ENCODE measurements around the gene MT1F. TPM values are rescaled to one million over a fixed set of nuclear protein-coding genes. Genes with fewer than 3 reads are reported as not detected.
"Not testable (repeated sequence)": the region's sequence is repeated elsewhere in the genome, so short reads cannot be mapped to it uniquely, and the experiment has no call there.

Gene MT1F
- total RNA-seq, 2 experiments from 2014 or later, result 13.1 to 13.2 TPM

DNA sequence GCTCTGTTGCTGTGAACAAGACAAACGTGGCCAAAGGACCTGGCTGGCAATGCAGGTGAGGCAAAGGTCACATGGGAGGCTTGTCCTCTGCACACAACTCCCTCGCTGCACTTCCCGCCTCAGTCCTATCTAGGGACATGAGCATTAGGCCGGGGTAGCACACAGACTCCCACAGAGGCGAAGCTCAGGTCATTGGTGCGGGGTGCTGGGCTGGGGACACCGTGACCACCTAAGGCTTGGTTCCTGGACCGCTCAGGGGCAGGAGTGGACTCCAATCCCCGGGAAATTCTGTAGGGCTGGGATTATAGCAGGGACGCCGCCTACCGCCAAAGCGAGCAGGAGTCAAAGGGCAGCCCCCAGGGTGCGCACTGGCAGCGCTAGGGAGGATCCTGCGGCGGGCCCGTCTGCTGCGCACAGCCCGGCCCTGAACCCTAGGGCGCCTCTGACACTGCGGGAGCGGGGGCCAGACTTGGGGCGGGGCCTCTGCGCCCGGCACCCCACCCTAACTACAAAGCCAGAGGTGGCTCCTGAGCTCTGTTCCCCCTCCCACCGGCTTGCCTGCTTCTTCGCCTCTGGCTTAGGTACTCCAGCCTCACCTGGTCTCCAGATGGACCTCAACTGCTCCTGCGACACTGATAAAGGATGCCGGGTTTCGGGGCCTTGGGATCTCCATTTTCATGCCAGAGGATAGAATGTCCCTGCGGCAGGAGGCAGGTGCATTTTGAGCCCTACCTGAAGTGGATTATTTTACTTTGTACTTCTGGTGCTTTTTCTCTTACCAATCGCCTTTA lies 9.9 kb upstream of the MT1F start:
- no peak for DNase-seq
- Mint-ChIP-seq H3K4me1 (peaks cover 13% of the 10 kb centered on the region), H3K27ac (no peak overlapping the region), H3K36me3 (no peaks in the 10 kb centered on the region), H3K27me3 (peaks cover 28% of the 10 kb centered on the region), H3K9me3 (no peaks in the 10 kb centered on the region), H3K4me3 (no peak overlapping the region)

DNA sequence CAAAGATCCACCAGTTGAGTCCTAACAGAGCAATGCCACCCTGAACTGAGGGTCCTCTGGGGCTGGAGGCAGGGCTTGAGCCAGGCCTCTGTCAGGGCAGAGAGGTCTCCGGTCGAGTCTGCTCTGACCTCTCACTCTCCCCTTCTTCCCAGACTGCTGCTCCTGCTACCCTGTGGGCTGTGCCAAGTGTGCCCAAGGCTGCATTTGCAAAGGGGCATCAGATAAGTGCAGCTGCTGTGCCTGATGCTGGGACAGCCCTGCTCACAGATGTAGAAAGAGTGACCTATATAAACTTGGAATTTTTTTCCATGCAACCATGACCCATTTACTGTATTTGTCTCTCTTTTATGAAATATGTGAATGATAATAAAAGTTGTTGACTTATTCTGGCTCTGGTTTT lies 8.5 kb upstream of the MT1F start:
- Mint-ChIP-seq H3K4me1 (peaks cover under 1% of the 10 kb centered on the region), H3K27ac (no peak overlapping the region), H3K9me3 (no peaks in the 10 kb centered on the region), H3K36me3 (no peaks in the 10 kb centered on the region), H3K27me3 (peaks cover 23% of the 10 kb centered on the region), H3K4me3 (no peak overlapping the region)
- DNase-seq, result no peak

DNA sequence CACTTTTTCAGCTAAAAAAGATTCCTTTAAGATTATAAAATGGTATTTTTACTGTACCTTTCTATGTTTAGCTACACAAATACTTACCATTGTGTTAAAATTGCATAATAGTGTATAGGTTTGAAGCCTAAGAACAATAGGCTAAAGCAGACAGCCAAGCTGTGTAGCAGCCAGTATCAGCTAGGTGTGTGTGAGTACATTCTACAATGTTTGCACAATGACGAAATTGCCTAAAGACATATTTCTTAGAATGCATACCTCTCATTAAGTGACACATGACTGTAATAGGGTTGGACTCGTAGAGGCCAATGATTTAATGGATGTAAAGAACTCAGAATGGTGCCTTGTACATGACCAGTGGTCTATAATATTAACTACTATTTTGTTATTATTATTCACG lies 7.9 kb upstream of the MT1F start:
- peaks cover 18% of the 10 kb centered on the region for H3K27me3 Mint-ChIP-seq

DNA sequence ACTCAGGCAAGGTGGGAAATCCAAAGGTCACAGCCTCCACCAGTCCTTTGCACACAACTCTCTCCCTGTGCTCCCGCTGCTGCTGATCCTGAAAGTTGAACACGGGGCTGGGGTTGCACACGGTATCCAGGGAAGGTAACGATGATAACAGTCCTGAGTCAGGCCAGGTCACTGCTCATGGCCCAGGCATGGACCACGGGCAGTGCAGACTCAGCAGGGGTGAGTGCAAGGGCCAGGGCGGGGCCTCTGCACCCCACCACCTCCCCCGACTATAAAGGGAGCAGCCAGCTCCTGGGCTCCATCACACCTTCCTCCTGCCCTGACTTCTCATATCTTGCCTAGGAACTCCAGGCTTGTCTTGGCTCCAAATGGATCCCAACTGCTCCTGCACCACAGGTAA lies 6.2 kb upstream of the MT1F start, which contains the start of gene MT1B:
Gene MT1B, plus strand, starts transcription at position 301 of the 400 bp plus-strand sequence. Its CDS starts 68 bp downstream, at position 369.
- H3K4me3 Mint-ChIP-seq, result no peak within 1 kb of the TSS

More for the DNA sequence above, 7.9 kb upstream of the MT1F start:
- Mint-ChIP-seq H3K4me1 (no peaks in the 10 kb centered on the region), H3K36me3 (no peaks in the 10 kb centered on the region), H3K27ac (no peak overlapping the region), H3K9me3 (no peaks in the 10 kb centered on the region), H3K4me3 (no peak overlapping the region)
- DNase-seq, result no peak

DNA sequence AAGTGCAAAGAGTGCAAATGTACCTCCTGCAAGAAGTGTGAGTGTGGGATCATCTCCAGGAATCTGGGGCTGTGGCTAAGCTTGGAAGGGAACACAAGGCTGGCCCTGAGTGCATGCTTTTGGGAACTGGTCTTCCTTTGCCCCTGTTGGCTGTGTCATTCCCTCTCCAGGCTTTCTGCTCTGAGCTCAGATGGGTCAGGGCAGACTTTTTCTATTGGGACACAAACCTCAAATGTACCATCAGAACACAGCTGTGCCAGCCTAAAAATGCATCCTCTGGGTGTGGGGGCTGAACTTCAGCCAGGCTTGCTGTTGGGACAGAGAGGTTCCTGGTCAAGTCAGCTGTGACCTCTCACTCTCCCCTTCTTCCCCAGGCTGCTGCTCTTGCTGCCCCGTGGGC lies 5.2 kb upstream of the MT1F start:
- Mint-ChIP-seq H3K36me3 (no peaks in the 10 kb centered on the region), H3K4me3 (no peak overlapping the region), H3K27ac (no peak overlapping the region), H3K27me3 (peaks cover 10% of the 10 kb centered on the region), H3K9me3 (no peaks in the 10 kb centered on the region), H3K4me1 (peaks cover 4% of the 10 kb centered on the region)
- no peak for DNase-seq

More for the DNA sequence above, 6.2 kb upstream of the MT1F start, which contains the start of gene MT1B:
- Mint-ChIP-seq H3K27me3 (peaks cover 16% of the 10 kb centered on the region), H3K36me3 (no peaks in the 10 kb centered on the region), H3K27ac (no peak within 1 kb of the TSS), H3K9me3 (no peaks in the 10 kb centered on the region), H3K4me1 (no peaks in the 10 kb centered on the region)
- DNase-seq, result no peak

DNA sequence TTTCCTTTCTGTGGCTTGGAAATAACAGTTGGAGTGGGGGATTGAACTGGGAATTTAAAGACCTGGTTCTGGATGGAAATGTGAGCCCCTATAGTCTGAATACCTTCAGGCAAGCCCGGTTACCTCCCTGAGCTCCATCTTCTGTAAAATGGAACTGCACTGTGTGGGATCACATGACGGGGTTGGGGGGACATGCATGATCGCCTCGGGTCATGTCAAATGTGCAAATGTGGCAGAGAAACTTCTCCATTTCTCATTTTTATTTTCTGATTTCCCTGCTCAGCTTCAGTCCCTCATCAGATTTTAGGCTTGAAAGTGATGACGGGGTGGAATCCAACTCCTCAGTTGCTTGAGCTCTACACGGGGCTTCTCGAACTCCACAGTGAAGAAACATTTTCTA lies 4.5 kb upstream of the MT1F start:
- peaks cover 10% of the 10 kb centered on the region for H3K27me3 Mint-ChIP-seq
- H3K4me1 Mint-ChIP-seq, result peaks cover 8% of the 10 kb centered on the region
- no peaks in the 10 kb centered on the region for H3K36me3 Mint-ChIP-seq
- H3K4me3 Mint-ChIP-seq, result no peak overlapping the region
- H3K27ac Mint-ChIP-seq, result no peak overlapping the region
- H3K9me3 Mint-ChIP-seq, result no peaks in the 10 kb centered on the region
- no peak for DNase-seq

DNA sequence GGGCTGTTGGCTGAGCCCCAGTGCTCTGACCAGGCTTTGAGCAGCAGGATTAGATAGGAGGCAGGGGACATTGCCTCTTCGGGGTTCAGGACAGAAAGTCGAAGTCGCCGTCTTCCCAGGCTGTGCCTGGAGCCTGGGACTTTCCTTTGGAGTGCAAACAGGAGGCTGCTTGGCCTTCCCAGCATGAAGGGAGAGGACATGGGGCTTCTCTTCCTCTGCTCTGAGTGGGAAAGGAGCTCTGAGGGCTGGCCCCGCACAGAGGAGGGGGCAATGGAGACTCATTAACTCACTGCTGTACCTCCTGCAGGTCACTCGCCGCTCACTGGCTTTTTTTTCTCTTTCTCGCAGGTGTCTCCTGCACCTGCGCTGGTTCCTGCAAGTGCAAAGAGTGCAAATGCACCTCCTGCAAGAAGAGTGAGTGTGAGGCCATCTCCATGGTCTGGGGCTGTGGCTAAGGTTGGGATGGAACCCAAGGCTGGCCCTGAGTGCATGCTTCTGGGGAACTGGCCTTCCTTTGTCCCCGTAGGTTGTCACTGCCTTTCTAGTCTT lies 642 bp downstream of the MT1F start:
- Mint-ChIP-seq H3K27me3 (peaks cover 2% of the 10 kb centered on the region), H3K4me1 (peaks cover 23% of the 10 kb centered on the region), H3K9me3 (no peaks in the 10 kb centered on the region), H3K36me3 (peaks cover 7% of the 10 kb centered on the region), H3K27ac (no peak overlapping the region), H3K4me3 (peak overlapping the region; percentile 94)
- no peak for DNase-seq

DNA sequence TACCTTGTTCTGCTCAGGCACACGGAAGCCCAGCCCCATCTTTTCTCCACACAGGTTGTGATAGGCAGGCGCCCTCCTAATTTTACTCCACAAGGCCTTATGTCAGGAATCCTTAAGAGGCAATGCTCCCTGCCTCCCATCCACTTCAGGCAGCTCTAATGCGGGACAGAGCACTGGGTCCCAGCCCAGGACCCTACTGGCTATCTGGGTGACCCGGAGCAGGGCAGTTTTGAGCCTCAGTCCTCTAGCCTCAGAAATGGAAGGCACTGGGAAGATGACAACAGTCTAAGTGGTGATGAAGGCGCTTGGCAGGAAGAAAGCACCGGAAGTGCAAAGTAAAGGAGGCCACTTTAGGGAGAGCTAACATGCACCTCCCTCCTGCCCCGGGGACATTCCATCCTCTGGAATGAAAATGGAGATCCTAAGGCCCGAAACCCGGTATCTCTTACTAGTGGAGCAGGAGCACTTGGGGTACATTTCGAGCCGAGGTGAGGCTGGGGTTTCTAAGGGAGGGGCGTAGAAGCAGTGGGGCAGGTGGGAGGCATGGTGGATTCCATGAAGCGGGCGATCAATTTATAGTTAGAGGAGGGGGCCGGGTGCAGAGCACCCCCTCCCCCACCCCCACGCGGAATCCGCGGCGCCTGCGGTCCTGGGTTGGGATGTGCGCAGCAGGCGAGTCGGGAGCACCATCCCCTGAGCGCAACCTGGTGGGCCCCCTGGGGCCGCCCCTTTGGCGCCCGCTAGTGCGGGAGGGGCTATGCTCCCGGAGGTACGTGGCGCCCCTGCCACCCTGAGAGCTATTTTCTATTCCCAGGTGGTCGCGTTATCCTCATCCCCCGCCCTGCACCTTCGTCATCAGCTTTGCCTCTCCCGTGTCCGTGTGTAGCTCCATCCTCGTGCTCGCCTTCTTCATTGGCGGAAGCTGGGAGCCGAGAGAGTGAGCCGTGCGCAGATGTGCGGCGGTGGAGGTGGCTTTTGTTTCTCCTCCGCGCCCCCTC lies 4.9 kb downstream of the MT1F start:
- Mint-ChIP-seq H3K36me3 (peaks cover 9% of the 10 kb centered on the region), H3K9me3 (no peaks in the 10 kb centered on the region), H3K27me3 (peaks cover 15% of the 10 kb centered on the region), H3K27ac (peak overlapping the region; percentile 90), H3K4me1 (peaks cover 19% of the 10 kb centered on the region), H3K4me3 (peak overlapping the region; percentile 84)
- peak; percentile 51 for DNase-seq

DNA sequence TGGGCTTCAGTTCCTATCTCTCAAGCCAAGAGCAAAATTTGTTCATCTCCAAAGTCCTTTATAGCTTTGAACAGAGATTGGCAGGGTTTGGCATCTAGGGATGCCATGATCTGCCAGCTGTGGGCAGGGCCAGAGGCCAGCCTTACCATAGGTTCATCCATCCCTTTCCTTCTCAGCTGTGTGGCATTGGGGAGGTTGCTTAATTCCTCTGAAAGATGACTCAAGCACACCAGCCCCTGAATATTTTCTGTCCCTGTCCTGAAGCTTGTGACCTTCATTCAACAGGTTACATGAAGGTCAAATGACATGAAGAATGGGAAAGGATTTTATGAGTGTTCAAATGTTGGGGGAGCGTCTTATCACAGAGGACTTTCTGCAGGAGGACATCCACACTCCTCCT lies 6.7 kb downstream of the MT1F start:
- peaks cover 9% of the 10 kb centered on the region for H3K36me3 Mint-ChIP-seq
- no peak overlapping the region for H3K27ac Mint-ChIP-seq
- H3K4me3 Mint-ChIP-seq, result no peak overlapping the region
- H3K27me3 Mint-ChIP-seq, result peaks cover 33% of the 10 kb centered on the region
- no peak for DNase-seq
- H3K4me1 Mint-ChIP-seq, result peaks cover 25% of the 10 kb centered on the region
- no peaks in the 10 kb centered on the region for H3K9me3 Mint-ChIP-seq

DNA sequence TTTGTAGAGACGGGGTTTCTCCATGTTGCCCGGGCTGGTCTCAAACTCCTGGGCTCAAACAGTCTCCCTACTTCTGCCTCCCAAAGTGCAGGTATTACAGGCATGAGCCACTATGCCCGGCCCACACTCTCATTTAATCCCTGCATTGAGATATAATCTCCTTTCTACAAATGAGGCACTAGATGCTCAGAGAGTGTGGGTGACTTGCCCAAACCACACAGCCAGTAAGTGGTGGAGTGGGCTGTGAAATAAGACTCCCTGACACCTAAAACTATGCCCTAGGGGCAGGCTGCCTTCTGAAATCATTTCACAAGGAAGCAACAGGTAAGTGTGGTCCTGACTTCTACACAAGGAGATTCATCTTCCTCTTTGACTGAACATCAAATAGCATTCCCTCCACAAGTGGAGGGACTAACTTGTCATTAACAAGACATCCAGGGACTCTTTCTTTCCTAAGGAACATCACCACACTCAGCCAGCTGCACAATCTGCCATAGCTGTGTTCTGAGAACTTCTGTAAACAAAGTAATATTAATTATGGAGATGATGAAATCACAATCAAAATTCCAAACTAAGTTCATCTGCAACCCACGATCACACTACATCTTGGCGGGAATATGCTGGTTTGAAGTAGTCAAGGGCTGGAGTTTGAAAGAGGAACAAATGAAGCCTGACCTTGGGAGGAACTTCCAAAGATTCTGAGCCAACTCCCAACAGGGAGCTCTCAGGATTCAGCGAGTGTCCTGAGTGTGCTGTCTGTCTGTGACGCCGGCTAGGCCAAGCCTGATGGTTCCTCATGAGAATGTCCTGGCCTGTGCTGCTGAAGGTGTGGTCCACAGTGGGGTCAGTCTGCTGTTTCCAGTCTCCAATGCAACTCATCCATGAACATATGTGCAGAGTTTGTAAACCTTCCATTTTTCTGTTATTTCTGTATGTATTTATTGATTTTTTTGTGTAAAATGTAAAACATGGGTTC lies 7.8 kb downstream of the MT1F start:
- Mint-ChIP-seq H3K4me1 (peaks cover 25% of the 10 kb centered on the region), H3K27me3 (peaks cover 44% of the 10 kb centered on the region)
- DNase-seq, H3K36me3 Mint-ChIP-seq, H3K9me3 Mint-ChIP-seq, H3K4me3 Mint-ChIP-seq, H3K27ac Mint-ChIP-seq: not testable (repeated sequence)

DNA sequence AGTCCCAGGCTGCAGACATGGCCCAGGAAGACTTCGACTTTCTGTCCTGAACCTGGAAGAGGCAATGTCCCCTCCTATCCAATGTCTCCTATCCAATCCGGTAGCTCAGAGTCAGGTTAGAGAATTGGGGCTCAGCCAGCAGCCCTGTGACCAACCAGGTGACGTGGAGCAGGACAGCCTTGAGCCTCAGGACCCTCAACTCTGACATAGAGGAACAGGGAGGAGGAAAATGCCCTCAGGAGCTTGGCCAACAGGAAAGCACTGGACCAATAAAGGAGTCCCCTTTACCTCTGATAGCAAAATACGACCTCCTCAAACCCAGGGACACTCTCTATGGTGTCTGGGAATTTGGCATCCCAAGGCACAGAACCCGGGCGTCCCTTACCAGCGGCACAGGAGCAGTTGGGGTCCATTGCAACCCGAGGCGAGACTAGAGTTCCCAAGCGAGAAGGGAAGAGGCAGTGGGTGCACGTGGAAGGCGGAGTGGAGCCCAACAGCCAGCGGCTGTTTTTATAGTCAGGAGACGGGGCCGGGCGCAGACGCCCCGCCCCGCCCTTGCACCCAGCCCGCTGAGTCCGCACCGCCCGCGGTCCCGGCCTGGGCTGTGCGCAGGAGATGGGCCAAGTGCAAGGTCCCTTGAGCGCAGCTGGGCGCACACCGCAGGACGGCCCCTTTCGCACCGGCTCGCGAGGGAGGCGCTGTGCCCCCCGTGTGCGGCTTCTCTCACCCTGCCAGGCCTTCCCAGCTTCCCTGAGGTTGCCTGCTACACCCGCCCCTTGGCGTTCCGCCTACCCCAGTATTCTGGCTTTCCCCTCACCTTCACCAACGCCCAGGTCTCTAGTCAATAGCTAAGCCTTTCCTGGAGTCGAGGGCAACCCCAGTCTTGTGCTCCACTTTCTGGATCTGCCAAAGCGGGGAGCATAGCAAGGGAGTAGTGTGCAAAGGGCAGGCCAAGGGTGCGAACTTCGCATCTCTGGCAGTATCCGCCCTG lies 10.1 kb downstream of the MT1F start, which contains the start of gene MT1G:
Gene MT1G, minus strand, starts transcription at position 485 of the 991 bp plus-strand sequence. Its CDS starts 72 bp downstream, at position 413.
- Mint-ChIP-seq H3K27ac (no peak within 1 kb of the TSS), H3K4me3 (peak within 1 kb of the TSS; percentile 70), H3K9me3 (no peaks in the 10 kb centered on the region), H3K27me3 (peaks cover 61% of the 10 kb centered on the region), H3K4me1 (peaks cover 14% of the 10 kb centered on the region), H3K36me3 (peaks cover 5% of the 10 kb centered on the region)
- DNase-seq, result peak; percentile 74

DNA sequence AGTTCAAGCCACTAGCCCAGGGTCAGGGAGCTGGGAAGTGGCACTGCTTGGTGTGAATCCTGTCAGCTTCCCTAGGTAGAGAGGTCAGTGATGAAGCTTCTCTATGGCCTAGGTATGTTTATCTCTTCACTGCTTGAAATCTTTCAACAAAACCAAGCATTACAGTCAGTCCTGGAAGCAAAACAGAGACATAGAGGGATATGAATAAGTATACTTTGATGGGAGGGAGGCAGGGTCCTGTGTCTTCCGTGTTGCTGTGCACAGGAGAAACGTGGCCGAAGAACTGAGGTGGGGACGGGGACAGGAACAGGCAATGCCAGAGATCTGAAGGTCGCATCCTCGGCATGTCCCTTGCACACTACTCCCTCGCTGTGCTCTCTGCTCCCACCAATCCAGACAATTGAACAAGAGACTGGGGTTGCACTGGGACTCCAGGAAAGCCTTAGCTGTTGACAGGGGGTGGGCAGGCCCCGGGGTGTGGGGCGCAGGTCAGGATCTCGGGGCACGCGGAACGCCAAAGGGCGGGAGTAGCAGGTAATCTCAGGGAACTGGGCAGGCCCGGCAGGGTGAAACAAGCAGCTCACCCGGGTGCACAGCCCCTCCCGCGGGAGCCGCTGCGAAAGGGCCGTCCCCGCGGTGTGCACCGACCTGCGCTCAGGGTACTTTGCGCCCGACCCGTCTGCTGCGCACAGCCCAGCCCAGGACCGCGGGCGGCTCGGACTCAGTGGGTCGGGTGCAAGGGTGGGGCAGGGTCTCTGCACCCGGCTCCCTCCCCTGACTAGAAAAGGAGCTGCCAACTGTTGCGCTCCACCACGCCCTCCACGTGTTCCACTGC lies 11.5 kb downstream of the MT1F start, which contains the start of gene MT1H:
Gene MT1H, plus strand, starts transcription at position 810 of the 835 bp plus-strand sequence. CDS start 71 bp downstream, outside the sequence.
- H3K27me3 Mint-ChIP-seq, result peaks cover 60% of the 10 kb centered on the region
- peaks cover 4% of the 10 kb centered on the region for H3K36me3 Mint-ChIP-seq
- peaks cover 16% of the 10 kb centered on the region for H3K4me1 Mint-ChIP-seq
- no peak within 1 kb of the TSS for H3K27ac Mint-ChIP-seq
- no peaks in the 10 kb centered on the region for H3K9me3 Mint-ChIP-seq
- peak within 1 kb of the TSS; percentile 19 for H3K4me3 Mint-ChIP-seq
- peak; percentile 63 for DNase-seq

Measured in activated naive CD8-positive, alpha-beta T cell treated with anti-CD3 and anti-CD28 coated beads for 36 hours (primary cell).